GM11168 (cell line): Measurements from ENCODE around the gene RASSF8.

Experiments
- in situ Hi-C: fragments of 300-500 bp; cut with MboI; formaldehyde crosslinking; loops from one replicate; pipeline ENCODE4 v1.12.0; 2022; ENCODE audit warnings: low sequenced_read_pairs; ENCODE audit not compliant: unreplicated experiment

RASSF8 gene

DNA sequence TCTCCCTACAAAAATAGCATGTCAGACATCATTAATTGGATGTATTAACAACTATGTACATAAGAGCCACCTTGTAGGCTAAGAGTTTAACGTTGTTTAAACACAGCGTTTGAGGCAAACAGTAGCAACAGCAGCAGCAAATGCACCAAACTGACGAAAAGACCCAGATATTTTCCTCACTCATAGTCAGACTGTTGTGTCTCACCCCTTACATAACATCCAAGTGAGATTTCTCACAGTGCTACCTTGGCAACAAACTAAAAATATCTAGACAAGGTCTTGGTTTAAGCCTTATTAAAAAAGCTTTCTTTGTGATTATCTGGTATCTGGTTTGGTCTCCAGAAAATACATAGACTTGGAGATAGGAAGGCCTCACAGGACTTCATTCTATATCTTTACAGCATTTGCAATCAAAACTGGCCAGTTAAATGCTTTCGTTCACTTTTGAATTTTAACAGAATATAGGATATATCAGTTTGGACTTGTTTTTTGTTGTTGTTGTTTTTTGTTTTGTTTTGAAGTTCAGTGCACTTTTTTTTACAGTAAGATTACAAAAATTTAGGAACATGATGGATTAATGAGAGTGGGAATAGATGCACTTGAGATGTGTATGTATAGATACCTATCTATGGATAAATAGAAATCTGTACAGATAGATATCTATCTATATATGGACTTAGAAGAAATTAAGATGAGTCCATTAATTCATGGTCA, 162.2 kb downstream of the RASSF8 start:
- in situ Hi-C loops: no loop called here

DNA sequence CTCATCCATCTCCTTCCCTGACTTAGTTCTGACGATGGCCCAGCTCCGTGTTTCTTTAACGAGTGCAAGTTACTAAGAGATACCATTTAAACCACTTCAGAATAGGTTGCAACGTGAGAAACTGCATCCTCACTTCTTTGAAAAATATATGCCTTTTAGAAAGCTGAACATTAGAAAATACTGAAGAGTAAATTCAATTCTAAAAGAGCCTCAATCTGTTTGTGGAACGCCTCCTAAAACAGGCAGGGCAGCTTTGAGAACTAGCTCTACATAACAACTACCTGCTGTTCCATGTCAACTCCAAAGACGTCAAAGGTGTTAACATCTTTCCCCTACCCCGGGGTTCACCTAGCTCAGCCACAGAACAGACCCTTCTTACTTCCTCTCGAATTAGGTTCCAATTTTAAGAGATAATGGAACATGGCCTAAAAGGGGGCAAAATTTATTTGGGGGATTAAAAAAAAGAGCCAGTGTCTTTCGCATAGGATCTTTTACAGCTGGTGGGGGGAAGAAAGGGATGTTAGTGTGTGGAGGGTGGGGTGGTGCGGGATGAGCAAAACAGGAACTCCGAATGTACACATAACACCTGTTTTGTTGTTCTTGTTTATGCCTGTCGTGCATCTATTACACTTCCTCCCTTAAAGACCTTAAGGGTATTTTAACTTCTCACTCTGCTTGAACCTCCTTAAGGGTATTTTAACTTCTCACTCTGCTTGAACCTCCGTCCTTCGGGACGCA, 163.0 kb downstream of the RASSF8 start:
- in situ Hi-C loops: no loop called here

DNA sequence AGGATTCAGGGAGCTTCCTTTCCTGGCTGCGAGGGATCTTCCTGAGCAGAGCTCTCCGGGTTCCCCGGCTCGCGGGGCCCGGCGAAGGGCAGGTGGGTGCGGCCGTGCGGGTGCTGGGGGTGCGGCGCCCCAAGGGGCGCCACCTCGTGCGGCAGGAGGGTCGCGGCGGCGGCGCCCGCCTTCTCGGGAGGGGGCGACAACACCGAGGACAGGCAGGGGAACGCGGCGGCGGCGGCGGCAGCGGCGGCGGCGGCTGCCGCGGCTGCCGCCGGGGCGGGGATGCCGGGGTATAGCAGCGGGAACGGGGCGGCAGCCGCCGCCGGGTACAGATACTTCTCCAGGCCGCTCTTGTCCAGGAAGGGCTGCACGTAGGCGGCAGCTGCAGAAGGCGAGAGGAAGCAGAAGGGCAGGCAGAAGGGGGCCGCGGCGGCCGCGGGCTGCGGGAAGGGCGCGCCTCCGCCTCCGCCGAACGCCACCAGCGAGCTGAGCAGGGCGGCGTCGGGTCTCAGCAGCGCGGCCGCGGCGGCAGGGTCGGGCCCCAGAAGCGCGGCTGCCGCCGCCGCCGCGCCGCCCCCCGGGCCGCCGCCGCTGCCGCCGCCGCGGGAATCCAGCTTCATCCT, 163.7 kb downstream of the RASSF8 start:
- in situ Hi-C loops: no loop called here

DNA sequence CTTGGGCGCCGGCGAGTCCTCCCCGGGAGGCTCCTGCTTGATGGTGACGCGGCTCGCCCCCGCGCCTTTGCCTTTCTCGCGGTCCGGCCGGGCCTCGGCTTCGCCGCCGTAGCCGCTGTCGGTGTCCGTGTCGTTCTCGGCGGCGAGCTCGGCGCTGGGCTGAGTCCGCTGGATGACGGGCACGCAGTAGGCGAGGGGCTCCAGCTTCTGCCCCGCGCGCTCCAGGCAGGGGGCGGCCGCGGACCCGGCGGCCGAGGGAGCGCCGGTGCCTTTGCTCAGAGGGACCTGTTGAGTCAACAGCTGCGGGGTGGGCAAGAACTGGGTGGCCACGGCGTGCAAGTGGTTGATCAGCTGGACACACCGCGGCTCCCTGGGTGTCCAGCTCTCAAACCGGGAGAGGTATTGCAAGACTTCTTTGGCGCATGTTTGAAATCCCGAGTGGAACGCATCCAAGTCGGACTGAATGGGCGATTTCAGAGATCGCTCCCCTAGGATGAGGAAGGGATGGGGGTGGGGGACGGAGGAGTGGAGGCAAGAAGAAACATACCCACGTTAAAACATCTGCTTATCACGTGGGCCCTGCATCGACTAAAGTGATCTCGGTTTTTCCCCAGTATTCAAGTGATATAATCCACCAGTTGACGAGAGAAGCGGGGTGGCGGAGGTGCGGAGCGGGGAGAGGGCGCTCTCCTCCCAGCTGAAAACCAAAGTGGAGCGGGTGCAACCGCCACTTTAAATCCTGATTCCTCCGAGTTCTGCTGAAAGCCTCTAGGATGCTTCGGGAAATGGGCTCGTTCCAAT, 164.4 kb downstream of the RASSF8 start:
- in situ Hi-C loops: no loop called here

DNA sequence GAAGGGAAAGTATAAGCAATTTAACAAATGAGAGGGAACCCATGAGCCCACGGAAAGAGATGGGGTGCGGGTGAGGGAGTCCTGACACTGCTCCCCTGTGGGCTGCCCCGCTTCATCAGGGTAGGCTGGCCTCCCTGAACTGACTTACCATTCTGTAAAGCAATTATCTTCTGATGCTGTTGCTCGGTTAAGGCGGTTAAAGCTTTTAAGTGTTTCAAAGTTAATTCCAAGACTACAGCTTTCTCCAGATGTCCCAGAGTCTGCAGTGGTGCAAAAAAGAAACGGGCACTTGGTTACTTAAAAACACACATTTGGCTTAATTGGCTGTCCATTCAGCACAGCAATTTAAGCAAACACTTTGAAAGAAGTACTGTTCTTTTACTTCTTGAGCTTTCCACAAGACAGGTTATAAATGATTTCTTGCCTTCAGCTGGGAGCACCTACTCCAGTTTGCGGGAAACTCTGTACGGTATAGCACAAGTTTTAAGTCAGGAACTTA, 165.0 kb downstream of the RASSF8 start:
- in situ Hi-C loops: no loop called here

DNA sequence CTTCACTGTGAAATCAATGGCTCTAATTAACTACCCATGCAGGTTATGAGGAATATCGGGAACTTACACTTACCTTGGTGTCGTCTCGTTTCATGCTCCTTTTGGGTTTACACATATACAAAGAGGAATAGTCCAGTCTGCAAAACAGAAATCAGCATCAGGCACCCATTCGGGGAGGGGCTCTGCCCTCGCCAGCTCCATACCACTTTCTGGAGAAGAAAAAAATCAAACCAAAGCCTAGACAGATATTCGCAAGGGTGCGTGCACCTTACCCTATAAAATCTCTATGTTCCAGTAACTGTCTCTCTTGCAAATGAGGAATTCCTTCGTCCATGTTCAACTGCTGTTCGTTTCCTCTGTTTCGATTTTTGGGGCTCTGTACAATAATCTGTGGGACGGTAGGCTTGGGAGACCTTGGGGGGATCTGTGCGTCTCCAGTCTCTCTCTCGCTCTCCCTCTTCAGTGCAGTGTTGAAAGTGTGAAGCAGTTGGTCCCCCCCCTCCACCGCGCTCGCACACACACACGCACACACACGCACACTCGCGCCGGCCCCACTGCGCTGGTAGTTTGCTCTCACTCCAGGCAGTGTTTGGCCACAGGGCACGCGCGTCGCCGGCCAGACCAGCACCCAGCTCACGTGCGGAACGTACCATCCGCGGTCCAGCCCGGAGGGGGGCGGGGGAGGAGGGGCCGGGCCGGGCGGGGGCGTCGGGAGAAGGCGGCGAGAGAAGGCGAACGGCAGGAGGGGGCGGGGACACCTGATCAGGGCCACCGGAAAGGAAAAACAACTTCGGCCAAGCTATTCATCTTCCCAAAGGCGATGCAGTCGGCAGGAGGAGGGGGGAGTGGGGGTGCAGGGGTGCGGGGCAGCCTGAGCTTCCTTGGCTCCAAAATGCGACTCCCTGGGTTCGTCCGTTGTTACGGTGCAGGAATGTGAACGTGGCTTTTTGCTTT, 166.2 kb downstream of the RASSF8 start, which contains the start of gene BHLHE41:
BHLHE41 (minus strand) TSS at position 592 of the 954 bp plus-strand sequence; CDS start at position 334, 258 bp downstream.
- in situ Hi-C loops: no loop called here

DNA sequence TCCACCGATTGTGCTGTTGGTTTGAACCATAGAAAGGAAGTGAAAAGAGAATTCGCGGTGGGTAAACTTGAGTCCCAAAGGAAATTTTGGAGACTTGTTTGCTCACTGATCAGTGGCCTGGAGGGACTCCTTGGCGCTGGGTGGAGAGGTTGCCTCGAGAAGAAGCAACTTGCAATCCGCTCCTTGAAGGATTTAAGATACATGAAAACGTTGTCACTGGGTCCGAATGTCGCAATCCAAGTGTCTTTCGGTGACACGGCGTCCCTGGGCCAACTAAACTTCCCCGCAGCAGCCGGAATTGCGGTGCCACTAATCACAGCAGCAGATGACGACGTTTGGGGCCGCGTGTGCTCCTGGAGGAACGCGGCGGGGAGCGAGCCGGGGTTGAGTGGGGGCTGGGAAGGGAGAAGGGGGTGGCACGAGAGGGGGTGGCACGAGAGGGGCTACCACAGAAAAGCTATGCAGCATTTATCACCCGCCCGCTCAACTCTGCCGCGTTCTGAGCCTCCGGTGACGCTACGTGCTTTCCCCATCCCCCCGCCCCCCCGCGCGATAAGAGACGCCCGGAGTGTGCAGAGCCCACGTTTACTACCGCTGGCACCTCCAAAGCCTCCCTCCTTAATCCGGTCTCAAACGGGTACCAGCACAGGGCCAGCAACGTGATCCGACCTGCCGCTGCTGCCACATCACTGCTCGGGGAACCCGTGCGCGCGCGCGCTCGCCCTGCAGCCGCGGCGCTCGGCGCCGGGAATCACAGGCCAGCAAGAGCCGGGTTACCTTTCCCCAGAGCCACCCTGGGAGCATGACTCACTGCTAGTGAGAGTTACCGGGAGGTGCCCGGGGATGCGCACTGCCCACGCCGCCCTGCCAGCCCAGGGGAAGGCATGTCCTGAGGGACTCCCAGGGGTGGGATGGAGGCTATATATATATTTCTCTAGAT, 167.2 kb downstream of the RASSF8 start:
- in situ Hi-C loops: no loop called here

DNA sequence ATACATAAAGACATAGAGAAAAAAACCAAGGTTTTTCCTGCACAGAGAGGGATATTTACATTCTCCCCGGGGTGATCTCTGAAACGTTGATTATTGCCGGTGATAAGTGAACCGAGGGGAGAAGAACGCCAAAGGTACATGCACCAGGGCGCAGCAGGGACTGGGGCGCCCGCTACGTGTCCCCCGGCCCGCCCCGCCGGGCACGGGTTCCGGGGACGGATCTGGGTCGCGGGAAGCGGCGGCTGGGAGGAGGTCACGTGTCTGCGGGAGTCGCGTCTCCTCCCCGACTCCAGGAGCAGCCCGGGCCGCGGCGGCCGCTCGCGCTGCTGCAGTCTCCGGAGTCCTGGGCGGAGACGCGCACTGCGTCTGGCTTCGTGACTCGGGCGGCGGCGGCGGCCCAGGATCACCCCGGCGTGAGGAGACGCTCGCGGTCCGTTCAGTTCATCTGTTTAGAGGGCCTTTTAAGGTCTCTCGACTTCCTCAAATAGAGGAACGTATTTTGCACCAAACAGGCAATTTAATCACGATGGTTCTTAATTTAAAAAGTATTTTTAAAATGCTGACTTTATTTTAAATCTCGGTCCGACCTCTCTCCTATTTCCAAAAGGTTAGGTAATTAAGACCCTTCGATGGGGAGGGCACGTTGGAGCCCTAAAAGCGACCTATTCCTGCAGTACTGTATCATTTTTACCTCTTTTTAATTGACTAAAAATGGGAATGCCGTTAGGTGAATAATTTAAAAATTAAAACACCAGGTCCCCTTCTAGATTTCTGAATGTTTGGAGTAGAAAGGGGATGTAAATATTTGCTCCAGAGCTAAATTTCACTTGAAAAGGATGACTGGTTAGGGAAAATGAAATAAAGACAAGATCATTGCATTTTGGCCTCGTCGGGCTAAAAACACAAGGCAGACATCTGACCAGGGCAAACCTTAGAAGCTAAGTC, 168.1 kb downstream of the RASSF8 start:
- in situ Hi-C loops: no loop called here

GRCh38 chr12:26127404-26127803, 168.9 kb downstream of the RASSF8 start:
- in situ Hi-C loops: no loop called here

GRCh38 chr12:26128168-26128567, 169.7 kb downstream of the RASSF8 start:
- in situ Hi-C loops: no loop called here
